K562 (cell line): ENCODE measurements around the gene CES5A. TPM values are rescaled to one million over a fixed set of nuclear protein-coding genes. Genes with fewer than 3 reads are reported as not detected.

ENCODE experiments used
- ATAC-seq: fragments of 200-7000 bp; cut with Tn5 transposase; 3 replicates; pipeline ENCODE4 v1.9.1; 2020; ENCODE audit warnings: moderate library complexity
- BruUV-seq: library from RNA; stranded (reverse); fragments of 400-500 nt; replicated peaks from 2 replicates; lab custom pipeline; 2021; lab: Mats Ljungman, UMichigan
- CTCF ChIA-PET: fragments of 300-600 bp; formaldehyde crosslinking; extraction: SDS; loops from one replicate; lab custom pipeline; 2021; ENCODE audit warnings: low intra/inter-chr PET ratio; lab: Yijun Ruan, JAX
- POLR2A ChIA-PET: fragments of 300-600, 350-650 bp; sonication (Branson Sonifier 250); formaldehyde crosslinking; extraction: SDS; loops from one replicate; lab custom pipeline; 2021; ENCODE audit warnings: antibody characterized with exemption, inconsistent platforms; lab: Yijun Ruan, JAX
- DNase-seq, 4 experiments: peaks; one replicate each; pipeline versions ENCODE4 v3.0.0 to v3.0.0-alpha.2; 2011 to 2018; ENCODE audit warnings: low spot score in 3 of 4, mixed read lengths in 3 of 4; ENCODE audit errors: extremely low read depth in 1 of 4
- FAIRE-seq: peaks from 2 replicates; lab custom pipeline; 2011; peaks lifted over from hg19 to GRCh38; lab: Jason Lieb, UNC
- H2AFZ ChIP-seq: 2 replicates; pipeline ENCODE4 v1.6.0; 2011; ENCODE audit warnings: low read depth, low read length, control low read depth, inconsistent platforms
- H3K27ac ChIP-seq: fragments of 200-600 bp; 3 replicates; pipeline ENCODE4 v1.8.0; 2011; ENCODE audit warnings: low read depth, mild to moderate bottlenecking, control low read depth, inconsistent platforms, low read length, moderate library complexity, mixed read lengths; ENCODE audit errors: extremely low read depth
- H3K27me3 ChIP-seq, 2 experiments: fragments of 300-600 bp in 1 of 2; 2 replicates in 1 of 2; 3 replicates in 1 of 2; pipeline versions ENCODE4 v1.6.0 to v1.8.0; 2011; ENCODE audit warnings: inconsistent platforms in 2 of 2, low read length in 2 of 2, mild to moderate bottlenecking in 1 of 2, mixed read lengths in 1 of 2, moderate library complexity in 1 of 2; ENCODE audit not compliant: control insufficient read depth in 2 of 2, insufficient read depth in 2 of 2
- H3K36me3 ChIP-seq: fragments of 300-600 bp; 3 replicates; pipeline ENCODE4 v1.8.0; 2011; ENCODE audit warnings: mild to moderate bottlenecking, low read length, inconsistent platforms; ENCODE audit not compliant: control insufficient read depth, insufficient read depth
- H3K4me1 ChIP-seq, 2 experiments: fragments of 200-600 bp in 1 of 2; replicated peaks in 1 of 2; 2 replicates in 1 of 2; 3 replicates in 1 of 2; pipeline versions ENCODE4 v1.5.1 to v1.8.0; 2011; ENCODE audit warnings: inconsistent platforms in 2 of 2, low read length in 2 of 2, mild to moderate bottlenecking in 1 of 2, mixed read lengths in 1 of 2, moderate library complexity in 1 of 2; ENCODE audit not compliant: control insufficient read depth in 2 of 2, insufficient read depth in 2 of 2
- H3K4me2 ChIP-seq: 2 replicates; pipeline ENCODE4 v1.6.1; 2011; ENCODE audit warnings: low read length, control low read depth, inconsistent platforms, mixed read lengths; ENCODE audit not compliant: insufficient read depth
- H3K4me3 ChIP-seq: fragments of 200-600 bp; sonication (generic), shearing (Covaris generic); 2 replicates; pipeline ENCODE4 v1.5.1; 2016; ENCODE audit warnings: control low read depth, inconsistent platforms
- H3K79me2 ChIP-seq: fragments of 200-600 bp; 3 replicates; pipeline ENCODE4 v1.8.0; 2011; ENCODE audit warnings: low read length, inconsistent platforms; ENCODE audit not compliant: control insufficient read depth, insufficient read depth
- H3K9ac ChIP-seq, 2 experiments: 2 replicates each; pipeline versions ENCODE4 v1.6.0 to v1.6.1; 2011; ENCODE audit warnings: low read depth in 2 of 2, low read length in 2 of 2, control low read depth in 1 of 2, inconsistent platforms in 1 of 2, mild to moderate bottlenecking in 1 of 2, mixed read lengths in 1 of 2; ENCODE audit not compliant: insufficient read depth in 1 of 2
- H3K9me1 ChIP-seq: one replicate; pipeline ENCODE4 v1.6.0; 2011; ENCODE audit warnings: inconsistent platforms, mild to moderate bottlenecking, low read length, moderate library complexity; ENCODE audit not compliant: control insufficient read depth, insufficient read depth
- H3K9me3 ChIP-seq: replicated peaks from 2 replicates; pipeline ENCODE4 v1.5.1; 2011; ENCODE audit warnings: low read depth, low read length, inconsistent platforms; ENCODE audit not compliant: control insufficient read depth, insufficient read depth
- H4K20me1 ChIP-seq: replicated peaks from 2 replicates; pipeline ENCODE4 v1.6.1; 2011; ENCODE audit warnings: low read length, inconsistent platforms, mixed read lengths; ENCODE audit not compliant: control insufficient read depth, insufficient read depth
- PHF21A ChIP-seq: fragments of 450-650 bp; IDR thresholded peaks from 2 replicates; pipeline ENCODE4 v1.6.1; 2017; ENCODE audit warnings: low read depth, borderline replicate concordance
- WGBS: fragments of 100-300 bp; shearing (Covaris generic); methylation state at CpG from one replicate; pipeline ENCODE4 v1.1.6; 2016; ENCODE audit warnings: low coverage, mixed read lengths; ENCODE audit not compliant: insufficient coverage; ENCODE audit errors: missing lambda C conversion rate; 5-methylcytosine and 5-hydroxymethylcytosine counted together
- in situ Hi-C: fragments of 300-500 bp; cut with MboI; formaldehyde crosslinking; loops from 4 replicates; pipeline ENCODE4 v1.15.0; 2018; ENCODE audit warnings: inconsistent platforms, mixed read lengths
- intact Hi-C: fragments of 100-400 bp; cut with micrococcal nuclease; formaldehyde crosslinking; loops from 2 replicates; pipeline ENCODE4 v1.14.2; 2022
- polyA plus RNA-seq, 8 experiments: library from polyadenylated mRNA; depleted of rRNA in 4 of 8; stranded (reverse) in 5 of 8; unstranded in 3 of 8; fragments of >200 nt; fragmentation: Nextera tagmentation in 2 of 8; fragmentation: Illumina TruSeq in 1 of 8; extraction: Ambion mirVana in 2 of 8; extraction: Trizol in 1 of 8; gene quantifications; 2 replicates each; pipeline versions ENCODE4 v1.2.1 to v1.2.3, GENCODE V29; 2011 to 2014; ENCODE audit warnings: inconsistent platforms in 1 of 8, missing spikeins in 1 of 8
- total RNA-seq, 7 experiments: library from RNA; depleted of rRNA in 6 of 7; stranded (reverse); fragments of >200 nt in 6 of 7; fragmentation: Illumina TruSeq in 2 of 7; extraction: Trizol in 2 of 7; gene quantifications; 2 replicates each; pipeline versions ENCODE4 v1.2.1 to v1.2.3, GENCODE V29; 2011 to 2021; ENCODE audit warnings: low replicate concordance in 1 of 7
- TF ChIP-seq, protein P1 (sequence below): fragments of 450-650 bp; conservative IDR thresholded peaks from 2 replicates; pipeline ENCODE4 v1.6.1; 2016; ENCODE audit warnings: missing genetic modification characterization, low read depth, mild to moderate bottlenecking, missing compliant biosample characterization, moderate library complexity

Gene CES5A
- total and polyA plus RNA-seq, 9 of the 15 experiments (the other 6 are each of a cell fraction or from before 2014, with no cell fraction given): 0.07 to 0.17 (median 0.15) TPM; not detected in 4

DNA sequence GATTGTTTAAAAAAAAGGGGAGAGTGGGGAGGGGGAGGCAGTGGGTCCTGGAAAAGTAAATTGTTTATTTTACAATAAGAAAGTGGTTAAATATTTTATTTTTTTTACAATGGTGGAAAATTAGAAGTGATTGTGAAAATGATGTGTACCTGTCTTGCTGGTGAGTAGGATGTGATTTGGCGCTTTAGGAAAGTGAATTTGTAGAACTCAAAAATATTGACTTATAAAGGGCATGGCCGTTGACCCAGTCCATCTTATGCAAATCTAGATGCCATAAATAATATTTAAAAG is 32.1 kb downstream of the CES5A start:
- Histone ChIP-seq H3K9ac (no peak overlapping the region), H3K4me3 (no peak overlapping the region), H3K27ac (no peak overlapping the region), H3K79me2 (no peaks in the 10 kb centered on the region), H3K27me3 (peaks cover 0 to 7% of the 10 kb centered on the region in 2 experiments; a peak in 2 of 5 replicates), H3K9me3 (no peaks in the 10 kb centered on the region), H4K20me1 (no peaks in the 10 kb centered on the region), H3K9me1 (no peaks in the 10 kb centered on the region), H3K4me1 (no peaks in the 10 kb centered on the region), H2AFZ (no peak overlapping the region), H3K36me3 (no peaks in the 10 kb centered on the region), H3K4me2 (no peak overlapping the region)
- CTCF ChIA-PET: interaction anchor here (0.8 to 2.1 kb wide), 5 partner anchors 131 to 378 kb away, joined by 3 to 28 read pairs (median 6); no protein-coding TSS in a partner anchor
- intact Hi-C loops (loop anchor here (1.0 to 10.0 kb wide), 2 partner anchors 131 to 198 kb away; no protein-coding TSS in a partner anchor), in situ Hi-C loops (loop anchor here (5.0 to 10.0 kb wide), 2 partner anchors 131 to 348 kb away; no protein-coding TSS in a partner anchor)
- DNase-seq: no peak
- POLR2A ChIA-PET: no interaction called here
- 22% methylated on average over 2 of the region's 2 CpGs for WGBS
- no TSS peak for BruUV-seq
- peak; percentile 83; the same call in 1 of the 2 replicates for TF ChIP-seq PHF21A
- TF ChIP-seq, protein P1, sequence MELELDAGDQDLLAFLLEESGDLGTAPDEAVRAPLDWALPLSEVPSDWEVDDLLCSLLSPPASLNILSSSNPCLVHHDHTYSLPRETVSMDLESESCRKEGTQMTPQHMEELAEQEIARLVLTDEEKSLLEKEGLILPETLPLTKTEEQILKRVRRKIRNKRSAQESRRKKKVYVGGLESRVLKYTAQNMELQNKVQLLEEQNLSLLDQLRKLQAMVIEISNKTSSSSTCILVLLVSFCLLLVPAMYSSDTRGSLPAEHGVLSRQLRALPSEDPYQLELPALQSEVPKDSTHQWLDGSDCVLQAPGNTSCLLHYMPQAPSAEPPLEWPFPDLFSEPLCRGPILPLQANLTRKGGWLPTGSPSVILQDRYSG (tag): no peak
- ATAC-seq: no peak
- no peak for FAIRE-seq
